Activated CD4-positive, CD25-positive, alpha-beta regulatory T cell treated with anti-CD3 and anti-CD28 coated beads, Interleukin-2, amount 50 U/mL, for 16 hours (primary cell): ENCODE data around the gene UBASH3B.

Experiments used
- DNase-seq: peaks from one replicate; pipeline ENCODE4 v3.0.0-alpha.2; 2020; ENCODE audit warnings: low read depth, low spot score

Gene UBASH3B

DNA sequence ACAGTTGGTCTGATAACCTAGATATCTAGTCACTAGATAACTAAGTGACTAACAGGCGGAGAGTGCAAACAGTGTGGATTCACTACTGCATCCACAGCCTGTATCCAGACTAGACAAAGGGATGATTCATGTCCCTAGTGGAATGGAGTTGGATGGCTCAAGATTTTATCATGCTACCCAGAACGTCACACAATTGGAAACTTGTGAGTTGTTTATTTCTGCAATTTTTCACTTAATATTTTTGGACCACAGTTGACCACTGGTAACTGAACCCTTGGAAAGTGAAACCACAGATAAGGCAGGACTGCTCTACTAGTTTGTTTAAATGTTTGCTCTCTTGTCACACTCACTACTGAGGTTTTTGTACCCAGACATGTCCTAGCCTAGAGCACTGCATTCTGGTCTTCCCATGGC lies 76.0 kb downstream of the UBASH3B start:
- no peak for DNase-seq

- no peak for DNase-seq
Observed at GRCh38 chr11:122732342-122733315, 77.1 kb downstream of the UBASH3B start.

GRCh38 chr11:122733318-122733717 lies 77.8 kb downstream of the UBASH3B start:
- no peak for DNase-seq

DNA sequence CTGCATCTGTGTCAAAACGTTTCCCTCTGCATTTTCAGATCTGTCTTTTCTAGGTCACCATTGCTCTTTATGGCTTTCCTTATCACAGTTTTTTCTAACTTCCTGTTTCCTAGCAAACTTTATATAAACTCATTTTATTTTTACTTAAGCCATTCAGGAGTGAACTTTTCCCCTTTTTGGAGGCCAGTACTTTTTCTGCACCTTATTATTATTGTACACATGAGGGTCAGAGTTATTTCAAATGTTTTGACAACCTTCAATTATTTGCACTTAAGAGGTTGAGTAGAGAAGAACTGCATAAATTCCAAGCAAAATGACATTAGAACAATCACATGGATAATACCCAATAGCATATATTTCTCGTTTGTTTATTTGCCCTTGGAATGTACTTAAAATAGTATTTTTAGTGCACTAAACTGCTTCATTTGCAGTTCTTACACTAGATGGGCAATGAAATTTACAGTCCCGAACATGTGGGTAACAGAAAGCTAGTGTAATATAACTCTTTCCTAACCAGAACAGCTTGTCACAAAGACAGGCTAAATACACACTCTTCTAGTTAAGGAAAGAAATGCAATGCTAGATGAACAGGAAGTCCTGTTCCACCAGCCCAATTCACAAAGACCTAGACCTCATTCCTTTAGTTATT lies 79.5 kb downstream of the UBASH3B start:
- no peak for DNase-seq

GRCh38 chr11:122737951-122738693 lies 82.6 kb downstream of the UBASH3B start:
- no peak for DNase-seq

- no peak for DNase-seq
Observed at GRCh38 chr11:122741613-122742300, 86.2 kb downstream of the UBASH3B start.

- no peak for DNase-seq
Observed at GRCh38 chr11:122742301-122743018, 86.9 kb downstream of the UBASH3B start.

- no peak for DNase-seq
Observed at GRCh38 chr11:122743097-122743741, 87.7 kb downstream of the UBASH3B start.

- DNase-seq, result peak; percentile 75
Observed at GRCh38 chr11:122743949-122744348, 88.4 kb downstream of the UBASH3B start.

- DNase-seq, result no peak
Observed at GRCh38 chr11:122744357-122744756, 88.8 kb downstream of the UBASH3B start.

DNA sequence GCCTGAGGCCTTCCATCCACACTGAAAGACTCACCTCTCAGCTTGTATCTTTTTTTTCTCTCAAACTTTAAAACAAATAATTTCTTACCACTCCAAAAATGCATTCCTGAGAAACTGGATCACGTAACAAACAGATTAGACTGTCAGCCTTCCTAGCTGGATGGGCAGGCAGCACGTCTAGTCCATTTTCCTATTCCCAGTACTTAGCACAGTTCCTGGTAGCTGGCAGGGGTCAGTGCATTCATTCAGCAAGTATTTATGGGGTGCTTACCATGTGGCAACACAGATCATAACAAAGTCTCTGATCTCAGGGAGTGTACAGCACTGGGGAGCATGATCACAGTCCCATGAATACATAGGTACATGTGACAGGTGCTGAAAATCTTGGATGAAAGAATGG lies 89.6 kb downstream of the UBASH3B start:
- no peak for DNase-seq

- peak; percentile 54 for DNase-seq
Observed at GRCh38 chr11:122746050-122746478, 90.5 kb downstream of the UBASH3B start.

- no peak for DNase-seq
Observed at GRCh38 chr11:122746611-122747244, 91.2 kb downstream of the UBASH3B start.

GRCh38 chr11:122747351-122747781 lies 91.8 kb downstream of the UBASH3B start:
- no peak for DNase-seq

DNA sequence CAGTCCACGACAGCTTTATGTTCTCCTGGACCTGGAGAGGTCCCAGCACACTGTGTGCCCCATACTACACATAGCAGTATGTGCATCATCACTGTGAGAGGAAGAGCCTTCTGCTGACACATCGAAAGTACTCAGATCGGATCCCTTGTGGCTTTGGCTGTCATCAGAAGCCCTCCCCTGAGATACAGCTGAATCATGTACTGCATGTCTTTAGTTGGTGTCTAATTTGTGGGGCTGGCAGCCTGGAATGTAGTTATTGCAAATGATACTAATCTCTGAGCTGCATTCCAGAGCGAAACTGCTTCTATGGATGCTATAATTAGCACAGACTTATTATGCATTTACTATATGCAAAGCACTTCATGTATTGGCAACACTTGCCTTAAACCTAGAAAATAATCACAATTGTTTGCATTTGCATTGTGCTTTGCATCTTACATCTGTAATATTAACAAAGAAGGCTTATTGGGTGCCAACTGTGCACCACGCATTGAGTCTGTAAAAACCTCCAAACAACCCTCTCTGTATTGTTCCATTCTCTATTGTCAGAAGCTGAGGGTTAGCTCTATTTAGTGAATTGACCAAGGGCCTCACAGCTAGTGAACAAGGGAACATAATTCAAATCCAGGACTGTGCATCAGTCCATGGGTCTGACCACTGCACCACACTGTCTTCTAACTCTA lies 93.6 kb downstream of the UBASH3B start:
- DNase-seq, result peak; percentile 44

DNA sequence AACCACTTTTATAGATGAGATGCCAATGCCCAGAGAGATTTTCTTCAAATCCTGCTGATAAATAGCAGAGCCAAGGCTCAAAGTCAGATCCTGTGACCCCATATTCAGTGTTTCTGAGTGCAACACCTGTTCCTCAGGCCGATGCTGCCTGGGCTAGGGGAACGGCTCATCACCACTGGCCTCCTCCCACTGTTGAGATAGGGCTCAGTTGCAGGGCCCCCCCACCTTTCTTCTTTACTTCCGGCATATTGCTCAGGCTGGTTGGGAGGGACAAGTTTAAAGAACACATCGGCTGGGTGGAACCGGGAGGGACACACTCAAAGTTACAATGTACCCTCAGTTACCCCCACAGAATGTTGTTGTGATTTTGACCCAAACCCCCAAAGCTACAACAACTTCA lies 94.5 kb downstream of the UBASH3B start:
- no peak for DNase-seq

- no peak for DNase-seq
Observed at GRCh38 chr11:122751292-122752070, 96.0 kb downstream of the UBASH3B start.

DNA sequence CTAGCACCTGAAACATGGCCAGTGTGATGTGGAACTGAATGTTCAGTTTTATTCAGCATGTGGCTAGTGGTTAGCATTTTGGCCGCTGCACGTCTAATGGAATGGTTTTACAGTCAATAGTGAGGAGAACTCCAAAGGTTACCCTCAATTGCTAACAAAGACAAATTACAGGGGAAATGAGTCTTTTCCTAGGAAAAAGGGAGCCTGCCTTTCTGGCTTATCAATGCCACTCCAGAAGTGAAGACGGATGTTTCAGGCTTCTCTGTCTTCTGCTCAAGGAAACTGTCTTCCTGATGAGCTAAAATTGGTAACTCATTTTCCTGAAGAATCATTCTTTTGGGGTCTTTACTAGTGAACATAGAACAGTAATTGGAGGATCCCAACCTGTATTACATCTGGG lies 98.5 kb downstream of the UBASH3B start:
- DNase-seq, result no peak
